ENCODE data around the gene BCAS1. TPM values are rescaled to one million over a fixed set of nuclear protein-coding genes. Genes with fewer than 3 reads are reported as not detected.

BCAS1 gene
- total RNA-seq, 1 experiment from 2014 or later, result not detected

DNA sequence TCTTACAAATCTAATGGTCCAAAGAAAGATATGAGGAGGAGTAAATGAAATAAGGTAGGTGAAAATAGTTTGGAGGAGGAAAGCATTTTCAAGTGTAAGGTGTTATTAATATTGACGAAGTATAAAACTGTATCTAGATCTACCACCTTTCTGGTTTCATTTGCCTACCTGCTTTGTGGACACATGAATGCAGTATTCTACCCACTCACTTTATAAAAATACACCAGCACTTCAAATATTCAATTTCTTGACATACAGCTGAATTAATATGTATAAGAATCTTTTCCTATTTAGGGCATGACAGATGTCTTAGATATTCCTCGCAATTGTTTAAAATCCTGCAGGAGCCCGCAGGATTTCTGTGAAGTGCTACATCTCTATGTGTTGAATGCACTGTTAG lies 108.0 kb downstream of the BCAS1 start:
- no peak for DNase-seq (ENCODE audit: low read depth)

DNA sequence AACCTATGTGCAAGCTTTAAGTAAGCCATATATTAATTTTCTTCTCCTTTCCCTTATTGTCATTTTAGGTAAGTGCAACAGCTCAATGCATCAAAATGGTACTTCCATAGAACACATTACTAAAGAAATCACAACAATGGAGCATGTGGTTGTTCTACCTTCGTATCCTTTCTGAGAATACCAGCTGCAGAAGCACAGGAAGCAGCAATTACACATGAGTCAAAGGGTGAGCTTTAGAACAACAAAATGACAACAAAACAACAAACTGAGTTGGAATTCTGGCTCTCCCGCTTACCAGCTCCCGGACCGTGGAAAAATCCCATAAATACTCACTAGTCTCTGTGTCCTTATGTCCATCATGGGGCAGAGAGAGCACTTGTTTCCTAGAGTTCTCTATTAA lies 108.9 kb downstream of the BCAS1 start:
- no peak for DNase-seq (ENCODE audit: low read depth)

DNA sequence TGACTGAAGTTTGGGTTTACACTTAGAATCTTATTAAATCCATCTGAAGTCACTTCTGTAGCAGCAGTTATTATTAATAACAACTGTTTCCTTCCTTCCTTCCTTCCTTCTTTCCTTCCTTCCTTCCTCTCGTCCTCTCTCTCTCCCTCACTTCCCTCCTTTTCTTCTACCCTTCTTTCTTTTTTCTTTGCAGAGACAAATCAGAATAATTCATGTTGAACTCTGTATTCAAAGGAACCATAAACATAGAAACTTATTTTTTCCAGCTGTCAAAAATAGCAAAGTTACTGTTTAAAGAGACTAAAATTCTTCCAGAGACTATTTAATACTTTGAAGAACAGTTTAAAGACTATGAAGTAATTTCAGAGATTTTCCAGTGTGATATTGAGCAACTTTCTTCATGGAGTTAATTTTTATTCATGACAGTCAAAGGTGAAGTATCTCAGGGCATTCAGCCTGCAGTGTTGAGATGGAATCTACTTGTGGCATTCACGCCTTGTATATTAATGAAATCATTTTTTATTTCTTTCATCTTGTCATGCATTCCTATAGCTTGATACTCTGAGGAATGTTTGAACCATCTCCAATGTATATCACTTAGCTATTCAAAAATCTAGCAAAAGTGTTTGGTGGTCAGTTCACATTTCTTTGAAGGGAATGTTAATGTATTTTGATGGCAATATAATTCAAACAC lies 109.7 kb downstream of the BCAS1 start:
- DNase-seq (ENCODE audit: low read depth), result no peak

DNA sequence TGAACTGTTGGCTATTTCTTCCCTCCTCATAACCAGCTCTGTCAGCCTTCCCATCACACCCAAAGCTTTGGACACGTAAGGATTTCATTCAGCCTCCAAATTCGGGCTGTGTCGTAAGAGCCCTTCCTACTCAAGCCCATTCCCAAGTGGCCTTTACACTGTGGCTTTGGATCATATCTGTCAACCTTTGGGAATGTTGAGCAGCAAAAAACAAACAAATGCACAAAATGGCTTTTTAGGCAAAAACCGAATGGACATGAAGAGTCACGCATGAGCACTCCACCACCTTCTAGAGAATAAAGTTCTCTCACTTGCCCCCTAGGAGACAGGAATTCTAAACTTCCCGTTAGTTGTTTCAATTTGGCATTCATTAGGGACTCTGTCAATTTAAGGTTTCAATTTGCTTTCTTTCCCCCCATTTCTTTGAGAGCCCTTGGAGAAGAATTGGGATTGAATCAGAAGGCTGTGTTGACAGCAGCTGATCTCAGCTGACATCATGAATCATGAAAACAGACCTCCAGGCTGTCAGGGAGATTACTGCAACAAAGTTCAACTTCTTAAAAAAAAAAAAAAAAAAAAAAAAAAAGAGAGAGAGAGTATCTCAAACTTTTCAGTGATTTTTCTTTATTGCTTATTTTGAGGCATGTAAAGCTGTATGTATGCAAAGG lies 110.3 kb downstream of the BCAS1 start:
- DNase-seq (ENCODE audit: low read depth), result no peak

DNA sequence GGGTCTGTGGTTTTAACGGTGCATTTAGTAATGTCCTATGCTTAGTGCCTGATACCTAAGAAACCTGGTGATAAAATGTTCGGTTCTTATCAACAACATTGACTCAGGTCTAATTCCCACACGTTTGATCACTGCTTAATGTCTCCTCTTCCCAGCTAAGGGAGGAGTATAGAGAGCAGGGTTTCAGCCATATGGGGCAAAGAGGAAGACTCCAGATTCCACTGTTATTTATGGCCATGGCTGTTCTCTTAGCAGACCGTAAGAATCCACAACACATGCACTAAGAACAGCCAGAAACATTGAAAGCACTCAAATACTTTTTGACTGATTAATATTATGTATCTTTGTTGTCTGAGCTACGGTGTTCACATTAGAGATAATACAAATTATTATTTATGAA lies 112.1 kb downstream of the BCAS1 start:
- no peak for DNase-seq (ENCODE audit: low read depth)

DNA sequence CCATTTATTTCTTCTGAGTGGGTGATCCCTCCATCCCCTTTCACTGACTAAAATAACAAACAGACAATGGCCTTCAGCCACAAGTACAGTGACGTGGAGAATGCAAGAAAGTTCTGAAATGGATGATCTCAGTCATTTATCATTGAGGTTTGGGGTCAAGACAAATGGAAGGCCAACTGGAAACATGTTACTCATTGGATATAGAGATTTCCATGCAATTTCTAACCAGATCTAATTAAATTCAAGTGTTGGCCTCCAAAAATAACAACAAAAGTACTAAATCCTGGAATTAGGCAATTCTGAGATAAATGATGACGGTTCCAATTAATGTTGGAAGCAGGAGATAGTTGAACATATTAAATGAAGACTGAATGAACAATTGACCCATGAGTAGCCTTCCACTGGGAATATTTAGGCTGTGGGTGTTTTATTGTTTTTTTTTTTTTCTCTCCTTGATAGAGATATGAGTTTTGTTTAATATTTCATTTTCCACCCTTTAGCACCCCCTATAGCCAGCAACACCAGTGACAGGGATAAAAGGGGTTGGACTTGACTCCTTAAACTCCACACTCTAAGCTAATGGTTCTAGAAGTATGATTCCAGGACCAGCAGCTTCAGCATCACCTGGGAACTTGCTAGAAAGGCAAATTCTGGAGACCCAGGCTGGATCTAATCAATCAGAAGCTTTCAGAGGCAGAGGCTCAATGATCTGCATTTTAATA lies 112.8 kb downstream of the BCAS1 start:
- DNase-seq (ENCODE audit: low read depth), result peak; percentile 16

DNA sequence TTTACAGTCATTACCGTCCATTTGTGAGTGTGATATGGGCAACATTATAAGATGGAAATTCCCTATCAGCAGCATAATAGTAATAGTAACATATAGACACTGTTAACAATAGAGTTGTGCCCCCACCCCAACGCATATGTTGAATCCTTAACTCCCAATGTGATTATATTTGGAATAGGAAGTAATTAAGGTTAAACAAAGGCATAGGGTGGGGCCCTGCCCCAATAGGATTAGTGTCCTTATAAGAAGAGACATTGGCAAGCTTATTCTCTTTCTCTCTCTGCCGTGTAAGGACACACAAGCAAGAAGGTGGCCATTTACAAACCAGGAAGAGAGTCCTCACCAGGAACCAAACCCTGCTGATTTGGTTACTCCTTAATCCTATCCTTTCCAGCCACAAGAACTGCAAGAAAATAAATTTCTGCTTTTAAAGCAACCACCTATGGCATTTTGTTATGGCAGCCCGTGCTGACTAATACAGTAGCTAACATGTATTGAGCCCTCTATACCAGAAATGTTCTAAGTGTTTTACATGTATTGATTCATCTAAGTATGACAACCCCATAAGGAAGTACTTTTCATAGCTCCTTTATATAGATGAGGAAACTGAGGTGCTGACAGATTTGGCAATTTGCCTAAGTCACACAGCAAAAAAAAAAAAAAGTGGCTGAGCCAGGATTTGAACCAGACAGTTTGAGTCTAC lies 114.2 kb downstream of the BCAS1 start:
- no peak for DNase-seq (ENCODE audit: low read depth)

DNA sequence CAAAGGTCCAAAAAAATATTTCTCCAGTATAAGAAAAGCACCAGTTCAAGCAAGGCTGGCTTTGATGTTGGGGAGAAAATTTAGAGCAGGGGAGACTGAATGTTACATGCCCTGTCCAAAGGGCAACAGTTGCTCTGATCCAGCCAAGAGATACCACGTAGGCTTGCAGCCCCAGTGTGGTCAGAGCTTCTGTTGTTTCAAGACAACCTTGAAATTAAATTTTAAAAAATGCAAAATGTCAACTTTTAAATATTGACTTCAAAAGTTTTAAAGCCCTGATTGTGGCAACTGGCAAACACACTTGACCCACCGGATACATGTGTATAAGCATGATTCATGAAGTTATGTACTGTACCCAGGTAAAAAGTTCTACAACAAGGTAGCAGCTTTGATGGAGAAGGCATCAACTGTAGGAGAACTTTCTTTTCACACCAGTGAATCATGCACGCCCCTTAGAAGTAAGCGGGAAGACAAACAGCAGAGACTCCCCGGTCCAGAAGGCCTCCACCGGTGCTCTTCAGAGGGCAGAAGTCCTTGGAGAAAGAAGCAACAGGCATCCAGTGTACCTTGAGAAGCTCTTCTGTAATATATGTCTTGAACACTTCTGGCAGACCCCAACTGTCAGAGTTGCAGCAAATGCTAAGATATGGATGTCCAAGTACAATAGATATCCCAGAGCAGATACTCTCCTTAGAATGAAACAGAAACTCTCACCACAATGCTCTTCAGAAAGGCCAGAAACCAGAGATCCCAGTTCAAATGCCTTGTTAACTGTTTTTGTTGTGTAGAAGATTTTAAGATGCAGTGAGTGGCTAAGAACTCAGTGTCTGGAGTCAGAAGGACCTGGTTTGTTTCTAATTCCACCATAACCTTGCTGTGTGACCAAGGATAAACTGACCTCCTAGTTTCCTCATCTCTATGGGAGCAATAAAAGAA lies 115.4 kb downstream of the BCAS1 start:
- no peak for DNase-seq (ENCODE audit: low read depth)

DNA sequence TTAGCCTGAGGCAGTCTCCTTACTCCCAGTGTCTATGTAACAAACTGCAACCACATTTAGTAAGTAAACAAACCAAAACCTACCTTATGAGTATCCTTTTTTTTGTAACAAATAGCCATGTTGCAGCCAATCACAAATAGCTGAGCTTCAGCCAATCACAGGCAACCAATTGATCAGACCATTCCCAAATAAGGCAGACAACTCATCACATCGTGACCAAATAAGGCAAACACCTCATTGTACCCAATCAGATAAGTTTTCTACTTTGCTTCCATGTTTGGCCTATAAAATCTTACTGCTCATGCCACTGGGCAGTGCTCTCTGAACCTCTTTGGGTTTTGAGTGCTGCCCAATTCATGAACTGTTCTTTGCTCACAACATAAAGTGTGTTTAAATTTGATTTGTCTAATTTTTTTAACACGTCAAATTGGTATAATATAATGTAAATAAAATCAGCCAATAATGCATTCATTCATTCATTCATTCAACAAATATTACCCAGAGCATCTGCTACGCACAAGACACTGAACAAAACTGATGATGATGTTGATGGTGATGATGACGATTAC lies 117.8 kb downstream of the BCAS1 start:
- DNase-seq (ENCODE audit: low read depth), result no peak

DNA sequence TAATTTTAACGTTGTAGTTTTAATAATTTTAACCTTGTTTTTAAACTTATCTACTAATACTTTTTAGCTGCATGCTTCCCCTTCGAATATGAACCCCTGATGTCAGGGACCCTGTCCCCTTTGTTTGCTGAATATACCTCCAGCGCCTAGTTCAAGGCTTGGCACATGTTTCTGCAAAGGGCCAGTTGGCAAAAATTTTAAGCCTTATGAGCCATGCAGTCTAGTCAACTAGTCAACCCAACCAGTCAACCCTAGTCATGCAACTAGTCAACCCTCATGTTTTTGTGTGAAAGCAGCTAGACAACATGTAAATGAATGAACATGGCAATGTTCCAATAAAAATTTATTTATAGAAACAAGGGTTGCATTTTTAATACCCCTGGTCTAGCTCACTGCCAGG lies 119.8 kb downstream of the BCAS1 start:
- no peak for DNase-seq (ENCODE audit: low read depth)

DNA sequence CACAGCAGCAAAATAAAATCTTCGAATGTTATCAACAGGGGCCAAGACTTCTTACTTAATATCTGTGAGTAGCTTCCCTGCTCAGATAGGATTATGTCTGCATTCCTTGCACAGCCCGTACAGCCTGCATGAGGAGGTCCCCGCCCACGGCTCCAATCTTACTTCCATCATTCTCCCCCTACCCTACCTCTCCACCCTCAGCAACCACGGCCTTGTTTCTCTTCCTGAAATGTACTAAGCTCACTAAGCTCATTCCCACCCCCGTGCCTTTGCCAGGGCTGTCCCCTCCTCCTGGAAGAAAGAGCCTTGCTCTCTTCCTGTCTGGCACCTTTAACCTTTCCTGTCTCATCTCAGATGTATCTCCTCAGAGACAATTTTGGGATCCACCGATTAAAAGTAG lies 120.4 kb downstream of the BCAS1 start:
- DNase-seq (ENCODE audit: low read depth), result peak; percentile 22

DNA sequence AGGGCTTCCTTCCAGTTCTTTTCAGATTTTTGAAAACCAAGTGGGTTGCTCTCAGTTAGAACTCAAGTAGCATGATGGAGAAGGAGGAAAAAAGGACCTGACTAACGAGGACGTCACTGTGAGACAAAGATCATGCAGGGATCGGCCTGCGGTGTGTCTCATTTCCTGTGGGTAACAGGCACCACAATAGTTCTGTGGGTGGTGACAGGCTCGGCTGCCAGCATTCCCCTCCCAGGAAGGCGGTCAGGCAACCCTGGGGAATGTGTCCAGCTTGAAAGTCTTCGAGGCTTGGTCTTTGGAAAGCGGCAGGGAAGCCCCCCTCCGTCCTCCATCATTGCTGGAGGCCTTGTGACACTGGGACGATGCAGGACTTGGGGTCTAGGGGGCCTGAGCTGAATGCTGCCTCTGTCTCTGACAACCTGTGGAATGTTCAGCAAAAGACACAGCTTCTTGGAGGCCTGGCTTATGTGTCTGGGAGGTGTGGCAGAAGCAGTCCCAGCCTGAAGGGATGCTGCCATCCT lies 121.0 kb downstream of the BCAS1 start:
- peak; percentile 96 for DNase-seq (ENCODE audit: low read depth)

DNA sequence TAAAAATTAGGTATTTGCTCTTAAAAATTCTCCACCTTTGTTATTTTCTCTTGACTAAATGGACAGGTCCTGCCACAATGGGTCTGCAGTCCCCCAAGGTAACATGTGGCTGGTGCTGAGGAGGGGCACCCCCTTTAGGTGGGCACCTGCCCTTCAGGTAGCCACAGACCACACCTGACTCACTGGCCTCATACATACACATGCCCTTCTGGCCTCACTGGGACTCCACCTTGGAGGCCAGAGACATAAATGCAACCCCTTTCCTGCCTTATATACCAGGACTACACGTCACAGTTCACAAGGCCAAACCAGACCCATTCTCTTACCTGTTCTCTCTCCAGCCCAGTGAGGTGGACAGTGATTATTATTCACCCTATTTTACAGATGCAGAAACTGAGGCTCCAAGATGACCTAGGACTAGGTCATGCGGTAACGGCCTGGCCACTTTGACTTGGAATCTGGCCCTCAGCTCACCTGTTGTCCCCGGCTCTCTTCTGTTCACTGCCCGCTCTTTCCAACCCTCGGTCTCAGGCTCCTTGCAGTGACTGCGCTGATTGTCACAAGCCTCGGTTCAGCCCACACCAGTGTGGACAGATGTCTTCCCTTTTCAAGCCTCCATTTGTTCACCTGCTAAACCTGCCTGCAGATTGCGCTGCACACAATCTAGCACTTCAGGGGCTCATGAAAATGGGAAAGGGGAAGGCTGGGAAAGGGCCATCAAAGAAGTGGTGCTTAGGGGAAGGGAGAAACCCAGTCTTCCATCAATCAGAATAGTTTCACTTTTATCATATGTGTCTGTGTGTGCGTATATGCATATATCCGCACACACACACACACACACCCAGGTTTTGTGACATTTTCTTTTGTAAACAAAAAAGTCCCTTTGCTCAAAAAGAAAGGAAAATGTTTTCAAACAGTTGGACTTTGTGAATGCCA lies 121.7 kb downstream of the BCAS1 start:
- no peak for DNase-seq (ENCODE audit: low read depth)

DNA sequence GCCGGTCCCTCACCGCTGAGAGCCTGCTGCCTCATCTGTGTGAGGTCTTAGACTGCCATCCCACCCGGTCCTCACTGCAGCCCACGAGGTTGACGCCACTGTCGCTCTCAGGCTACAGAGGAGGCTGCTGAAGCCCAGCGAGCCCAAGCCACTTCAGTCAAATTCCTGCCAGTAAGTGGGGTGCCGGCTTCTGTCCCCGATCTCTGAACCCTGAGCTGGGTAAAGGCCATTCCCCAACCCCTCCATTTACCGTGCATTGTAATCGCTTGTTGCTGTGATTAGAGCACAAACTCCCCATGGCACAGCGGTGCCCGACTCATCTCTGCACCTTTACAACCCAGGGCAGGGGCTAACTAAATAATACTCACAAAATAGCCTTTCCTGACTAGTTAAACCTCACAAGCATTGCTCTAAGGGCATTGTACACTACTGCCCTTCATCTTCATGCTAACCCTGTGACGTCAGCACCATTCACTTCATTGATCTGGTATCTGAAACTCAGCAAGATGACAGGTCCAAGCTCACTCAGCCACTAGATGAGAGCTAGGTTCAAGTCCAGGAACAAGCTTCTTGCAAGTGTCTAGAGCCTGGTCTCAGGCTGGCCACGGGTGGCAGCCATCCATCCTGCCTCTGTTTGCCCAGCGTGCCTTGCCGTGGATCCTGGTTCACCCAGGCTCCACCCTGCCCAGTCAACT lies 122.7 kb downstream of the BCAS1 start:
- no peak for DNase-seq (ENCODE audit: low read depth)

DNA sequence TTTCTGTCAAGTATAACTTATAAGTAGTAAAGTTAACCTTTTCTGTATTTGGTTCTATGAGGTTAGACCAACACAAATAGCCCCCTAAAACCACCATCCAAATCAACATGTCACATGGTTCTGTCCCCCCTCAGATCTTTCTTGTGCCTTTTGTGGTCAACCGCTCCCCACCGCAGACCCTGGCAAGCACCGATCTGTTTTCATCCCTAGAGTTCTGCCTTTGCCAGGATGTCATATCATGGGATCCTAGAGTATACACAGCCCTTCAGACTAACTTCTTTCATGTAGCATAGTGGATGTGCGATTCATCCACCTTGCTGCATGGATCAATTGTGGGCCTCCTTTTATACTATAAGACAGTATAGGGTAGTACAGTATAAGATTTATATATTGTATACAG lies 124.3 kb downstream of the BCAS1 start:
- DNase-seq (ENCODE audit: low read depth), result no peak

DNA sequence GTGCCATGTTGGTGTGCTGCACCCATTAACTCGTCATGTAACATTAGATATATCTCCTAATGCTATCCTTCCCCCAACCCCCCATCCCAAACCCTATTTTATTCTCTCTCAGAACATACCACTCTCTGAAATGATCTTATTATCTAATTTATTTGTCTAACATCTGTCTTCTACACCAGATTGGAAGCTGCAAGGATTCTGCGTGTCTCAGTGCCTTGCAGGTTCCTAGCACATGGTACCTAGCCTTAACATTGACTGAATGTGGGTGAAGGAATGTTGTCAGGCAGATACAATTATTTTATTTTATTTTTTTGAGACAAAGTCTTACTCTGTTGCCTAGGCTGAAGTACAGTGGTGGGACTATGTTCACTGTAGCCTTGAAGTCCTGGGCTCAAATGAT lies 124.9 kb downstream of the BCAS1 start:
- DNase-seq (ENCODE audit: low read depth), result no peak

DNA sequence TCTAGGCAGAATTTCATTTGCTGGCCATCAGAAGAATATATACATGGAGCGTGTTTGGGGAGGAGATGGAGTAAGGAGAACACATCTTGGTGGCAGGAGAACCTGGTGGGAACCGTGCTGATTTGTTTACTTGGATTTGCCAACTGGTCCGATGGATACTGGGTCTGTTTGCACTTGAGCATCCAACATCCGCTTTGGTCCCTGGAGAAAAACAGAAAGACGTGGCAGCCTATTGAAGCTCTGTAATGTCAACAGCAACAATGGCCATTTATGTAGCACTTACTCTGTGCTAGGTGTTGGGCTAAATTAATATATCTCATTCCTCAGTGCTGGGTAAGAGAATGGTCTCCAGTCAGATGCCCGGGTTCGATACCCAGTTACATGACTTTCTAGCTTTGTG lies 125.6 kb downstream of the BCAS1 start:
- DNase-seq (ENCODE audit: low read depth), result no peak

DNA sequence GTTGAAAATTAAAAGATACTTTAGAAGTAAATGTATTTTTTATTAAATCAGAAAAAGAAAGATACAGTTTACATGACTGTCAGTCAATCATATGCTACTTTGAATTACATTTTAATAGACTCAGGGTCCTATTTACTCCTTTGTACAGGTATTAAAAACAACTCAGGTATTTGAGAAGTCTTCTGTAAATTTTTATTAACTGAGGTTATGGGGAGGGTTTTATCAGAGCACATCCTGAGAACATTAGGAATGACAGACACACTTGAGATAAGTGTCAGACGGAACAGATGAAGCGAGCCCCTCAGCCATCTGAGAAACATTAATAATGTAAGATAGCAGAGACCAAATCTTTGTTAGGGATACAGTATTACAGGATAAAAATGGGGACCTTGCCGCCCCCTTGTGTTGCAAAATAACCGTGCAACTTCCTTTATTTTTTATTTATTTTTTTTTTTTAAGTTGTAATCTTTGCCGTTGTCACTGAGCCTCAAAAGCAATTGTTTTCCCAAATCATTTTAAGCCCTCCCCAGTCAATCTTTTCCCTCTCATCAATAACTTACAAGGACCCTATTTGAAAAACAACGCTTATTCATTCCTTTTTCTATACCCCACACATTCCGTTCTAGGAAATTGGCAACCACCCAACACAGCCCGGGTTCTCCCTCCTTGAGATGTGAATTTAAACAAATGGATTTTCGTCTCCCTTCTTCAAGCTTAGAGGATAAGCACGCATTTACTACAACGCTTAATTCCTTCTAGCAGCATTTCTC lies 126.7 kb downstream of the BCAS1 start:
- peak; percentile 27 for DNase-seq (ENCODE audit: low read depth)

Measured in Daoy (cell line).